NCI-H2029 (cell line): Measurements from ENCODE around the gene ZNF552.
"Not testable (repeated sequence)": the region's sequence is repeated elsewhere in the genome, so short reads cannot be mapped to it uniquely, and the experiment has no call there.

Experiments
- DNase-seq: peaks from one replicate; lab custom pipeline; 2025; lab: John Stamatoyannopoulos, UW

Gene ZNF552

DNA sequence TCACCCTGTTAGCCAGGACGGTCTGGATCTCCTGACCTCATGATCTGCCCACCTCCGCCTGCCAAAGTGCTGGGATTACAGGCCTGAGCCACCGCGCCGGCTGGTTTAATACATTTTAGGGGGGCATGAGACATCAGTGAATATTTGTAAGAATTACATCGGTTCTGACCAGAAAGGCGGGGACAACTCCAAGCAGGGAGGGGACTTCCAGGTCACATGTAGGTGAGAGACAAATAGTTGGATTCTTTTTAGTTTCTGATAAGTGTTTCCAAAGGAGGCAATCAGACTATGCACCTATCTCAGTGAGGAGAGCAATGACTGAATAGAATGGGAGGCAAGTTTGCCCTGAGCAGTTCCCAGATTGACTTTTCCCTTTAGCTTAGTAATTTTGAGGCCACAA, 3.7 kb upstream of the ZNF552 start:
- DNase-seq, result no peak

DNA sequence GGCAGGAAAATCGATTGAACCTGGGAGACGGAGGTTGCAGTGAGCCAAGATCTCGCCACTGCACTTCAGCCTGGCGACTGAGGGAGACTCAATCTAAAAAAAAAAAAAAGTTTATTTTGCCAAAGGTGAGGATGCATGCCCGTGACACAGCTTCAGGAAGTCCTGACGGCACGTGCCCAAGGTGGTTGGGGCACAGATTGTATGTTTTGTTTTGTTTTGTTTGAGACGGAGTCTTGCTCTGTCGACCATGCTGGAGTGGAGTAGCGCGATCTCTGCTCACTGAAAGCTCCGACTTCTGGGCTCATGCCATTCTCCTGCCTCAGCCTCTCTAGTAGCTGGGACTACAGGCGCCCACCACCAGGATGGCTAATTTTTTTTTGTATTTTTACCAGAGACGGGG, 3.3 kb upstream of the ZNF552 start:
- DNase-seq, result no peak

DNA sequence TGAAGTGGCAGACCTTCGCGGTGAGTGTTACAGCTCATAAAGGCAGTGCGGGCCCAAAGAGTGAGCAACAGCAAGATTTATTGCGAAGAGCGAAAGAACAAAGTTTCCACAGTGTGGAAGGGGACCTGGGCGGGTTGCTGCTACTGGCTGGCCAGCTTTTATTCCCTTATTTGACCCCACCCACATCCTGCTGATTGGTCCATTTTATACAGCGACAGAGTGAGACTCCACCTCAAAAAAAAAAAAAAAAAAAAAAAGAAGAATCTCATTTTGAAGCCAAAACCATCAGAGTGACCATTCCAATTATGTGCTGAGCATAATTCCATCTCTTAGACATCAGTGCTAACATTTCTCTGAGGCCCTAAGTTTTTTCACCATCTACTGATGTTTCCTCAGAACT, 1.9 kb upstream of the ZNF552 start:
- DNase-seq, result no peak

DNA sequence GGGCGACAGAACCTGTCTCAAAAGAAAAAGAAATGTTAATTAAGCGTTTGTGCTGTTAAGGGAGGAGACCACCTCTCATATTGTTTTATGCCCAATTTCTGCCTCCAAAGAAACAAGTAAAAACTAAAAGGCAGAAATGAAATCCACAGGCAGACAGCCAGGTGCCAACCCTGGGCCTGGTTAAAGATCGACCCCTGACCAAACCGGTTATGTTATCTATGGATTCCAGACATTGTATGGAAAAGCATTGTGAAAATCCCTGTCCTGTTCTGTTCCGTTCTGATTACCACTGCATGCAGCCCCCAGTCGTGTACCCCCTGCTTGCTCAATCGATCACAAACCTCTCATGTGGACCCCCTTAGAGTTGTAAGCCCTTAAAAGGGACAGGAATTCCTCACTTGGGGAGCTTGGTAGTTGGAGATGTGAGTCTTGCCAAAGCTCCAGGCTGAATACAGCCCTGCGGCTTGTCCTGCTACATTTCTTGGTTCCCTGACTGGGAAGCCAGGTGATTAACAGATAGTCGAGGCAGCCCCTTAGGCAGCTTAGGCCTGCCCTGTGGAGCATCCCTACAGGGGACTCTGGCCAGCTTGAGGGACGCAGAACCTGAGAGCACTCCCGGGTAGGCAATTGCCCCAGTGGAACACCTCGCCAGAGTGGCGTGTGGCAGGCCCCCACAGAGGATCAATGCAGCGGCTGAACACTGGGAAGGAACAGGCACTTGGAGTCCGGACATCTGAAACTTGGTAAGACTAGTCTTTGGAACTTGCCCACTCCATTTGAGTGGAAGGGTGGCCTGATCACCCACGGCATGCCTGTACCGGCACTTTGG, 748 bp upstream of the ZNF552 start:
- no peak for DNase-seq

DNA sequence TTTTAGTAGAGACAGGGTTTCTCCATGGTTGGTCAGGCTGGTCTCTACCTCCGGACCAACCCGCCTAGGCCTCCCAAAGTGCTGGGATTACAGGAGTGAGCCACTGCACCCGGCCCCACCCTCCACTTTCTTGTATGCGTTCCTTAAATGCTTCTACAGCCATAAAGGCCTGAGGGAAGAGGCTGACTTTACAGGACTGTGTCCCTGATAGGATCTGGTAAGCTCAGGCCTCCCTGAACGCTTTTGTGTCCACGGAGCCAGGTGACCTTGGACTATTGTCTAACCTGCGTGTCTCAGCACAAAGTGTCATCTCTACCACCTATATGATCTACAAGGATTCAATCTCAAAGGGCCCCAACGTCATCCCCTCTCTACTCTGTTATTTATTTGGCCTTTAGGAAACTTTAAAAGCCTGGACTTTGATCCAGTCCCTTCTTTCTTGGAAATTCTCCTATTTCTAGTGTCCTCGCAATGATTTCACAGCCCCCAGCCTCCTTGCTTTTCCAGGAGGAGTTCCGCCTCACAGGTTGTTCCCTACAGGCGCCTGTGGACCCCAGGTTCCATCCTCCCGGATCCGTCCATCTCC, 701 bp downstream of the ZNF552 start:
- no peak for DNase-seq

DNA sequence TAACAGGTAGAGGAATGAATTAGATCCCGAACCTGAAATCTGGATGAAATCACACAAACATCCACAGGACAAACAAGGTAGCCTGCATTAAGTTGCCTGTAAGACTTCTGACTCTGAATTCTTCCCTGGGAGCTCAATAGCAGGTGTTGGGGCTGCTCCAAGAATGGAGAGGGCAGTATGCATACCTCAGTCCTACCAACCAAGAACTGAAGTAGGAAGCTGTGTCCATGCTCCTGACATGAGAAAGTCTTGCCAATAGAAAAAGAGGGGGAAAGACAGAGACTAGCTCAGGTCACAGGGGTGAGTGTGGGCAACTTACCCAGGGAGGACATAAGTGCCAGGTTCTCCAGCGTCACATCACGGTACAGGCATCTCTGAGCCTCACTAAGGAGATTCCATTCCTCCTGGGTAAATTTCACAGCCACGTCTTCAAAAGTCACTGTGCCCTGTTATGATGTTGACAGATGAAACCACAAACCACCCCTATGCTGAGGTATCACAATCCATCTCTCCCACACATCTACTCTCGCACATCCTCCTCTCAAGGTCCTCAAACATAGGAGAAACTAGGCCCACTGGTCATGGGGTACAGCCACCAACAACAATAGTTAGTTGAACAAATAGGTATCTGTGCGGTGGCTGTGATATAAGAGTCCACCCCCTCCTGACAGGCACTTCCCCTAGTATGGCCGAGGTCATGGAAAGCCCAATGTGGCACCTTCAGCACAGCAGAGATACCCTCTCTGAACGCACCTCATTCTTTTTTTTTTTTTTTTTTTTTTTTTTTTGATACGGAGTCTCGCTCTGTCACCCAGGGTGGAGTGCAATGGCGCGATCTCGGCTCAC, 1.5 kb downstream of the ZNF552 start:
- not testable (repeated sequence) for DNase-seq

DNA sequence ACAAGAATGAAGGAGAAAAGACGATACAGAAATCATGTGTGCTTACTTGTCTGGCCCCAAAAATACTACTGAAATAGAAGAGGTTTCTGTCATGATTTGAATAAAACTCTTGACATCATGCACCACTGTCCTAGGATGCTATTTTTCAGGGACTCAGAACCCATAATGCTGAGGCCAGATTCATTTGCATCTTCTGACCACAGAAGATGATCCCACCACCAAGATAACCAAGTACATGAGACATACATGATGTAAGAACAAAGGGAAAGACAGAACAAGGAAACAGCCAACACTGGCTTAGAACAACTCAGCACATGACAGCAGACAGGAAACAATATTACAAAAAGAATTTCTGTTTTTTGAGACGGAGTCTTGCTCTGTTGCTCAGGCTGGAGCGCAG, 2.5 kb downstream of the ZNF552 start:
- no peak for DNase-seq

DNA sequence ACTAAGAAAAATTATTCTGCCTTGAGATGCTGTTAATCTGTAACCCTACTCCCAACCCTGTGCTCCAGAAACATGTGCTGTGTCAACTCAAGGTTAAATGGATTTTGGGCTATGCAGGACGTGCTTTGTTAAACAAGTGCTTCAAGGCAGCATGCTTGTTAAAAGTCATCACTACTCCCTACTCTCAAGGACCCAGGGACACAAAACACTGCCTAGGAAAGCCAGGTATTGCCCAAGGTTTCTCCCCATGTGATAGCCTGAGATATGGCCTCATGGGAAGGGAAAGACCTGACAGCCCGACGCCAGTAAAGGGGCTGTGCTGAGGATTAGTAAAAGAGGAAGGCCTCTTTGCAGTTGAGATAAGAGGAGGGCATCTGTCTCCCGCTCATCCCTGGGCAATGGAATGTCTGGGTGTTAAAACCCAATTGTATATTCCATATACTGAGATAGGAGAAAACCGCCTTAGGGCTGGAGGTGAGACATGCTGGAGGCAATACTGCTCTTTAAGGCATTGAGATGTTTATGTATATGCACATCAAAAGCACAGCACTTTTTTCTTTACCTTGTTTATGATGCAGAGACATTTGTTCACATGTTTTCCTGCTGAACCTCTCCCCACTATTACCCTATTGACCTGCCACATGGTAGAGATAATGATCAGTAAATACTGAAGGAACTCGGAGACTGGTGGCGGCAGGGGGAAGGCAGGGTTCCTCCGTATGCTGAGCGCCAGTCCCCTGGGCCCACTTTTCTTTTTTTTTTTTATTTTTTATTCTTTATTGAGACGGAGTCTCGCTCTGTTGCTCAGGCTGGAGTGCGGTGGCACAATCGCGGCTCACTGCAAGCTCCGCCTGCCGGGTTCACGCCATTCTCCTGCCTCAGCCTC, 4.1 kb downstream of the ZNF552 start:
- DNase-seq, result not testable (repeated sequence)

DNA sequence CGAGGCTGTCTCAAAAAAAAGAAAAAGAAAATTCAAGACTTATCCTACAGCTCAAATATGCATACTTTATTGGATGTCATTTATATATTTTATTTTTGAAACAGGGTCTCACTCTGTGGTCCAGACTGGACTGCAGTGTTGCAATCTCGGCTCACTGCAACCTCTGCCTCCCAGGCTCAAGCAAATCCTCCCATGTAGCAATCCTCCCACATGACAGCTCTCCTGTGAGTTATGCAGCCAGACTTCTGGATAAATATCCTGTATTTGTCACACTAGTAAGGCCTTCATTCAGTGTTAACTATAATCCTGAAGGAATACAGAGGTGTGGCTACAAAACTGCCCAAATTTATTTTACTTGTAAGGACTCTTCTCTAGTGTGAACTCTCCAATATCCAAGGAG, 7.2 kb downstream of the ZNF552 start:
- DNase-seq, result no peak

DNA sequence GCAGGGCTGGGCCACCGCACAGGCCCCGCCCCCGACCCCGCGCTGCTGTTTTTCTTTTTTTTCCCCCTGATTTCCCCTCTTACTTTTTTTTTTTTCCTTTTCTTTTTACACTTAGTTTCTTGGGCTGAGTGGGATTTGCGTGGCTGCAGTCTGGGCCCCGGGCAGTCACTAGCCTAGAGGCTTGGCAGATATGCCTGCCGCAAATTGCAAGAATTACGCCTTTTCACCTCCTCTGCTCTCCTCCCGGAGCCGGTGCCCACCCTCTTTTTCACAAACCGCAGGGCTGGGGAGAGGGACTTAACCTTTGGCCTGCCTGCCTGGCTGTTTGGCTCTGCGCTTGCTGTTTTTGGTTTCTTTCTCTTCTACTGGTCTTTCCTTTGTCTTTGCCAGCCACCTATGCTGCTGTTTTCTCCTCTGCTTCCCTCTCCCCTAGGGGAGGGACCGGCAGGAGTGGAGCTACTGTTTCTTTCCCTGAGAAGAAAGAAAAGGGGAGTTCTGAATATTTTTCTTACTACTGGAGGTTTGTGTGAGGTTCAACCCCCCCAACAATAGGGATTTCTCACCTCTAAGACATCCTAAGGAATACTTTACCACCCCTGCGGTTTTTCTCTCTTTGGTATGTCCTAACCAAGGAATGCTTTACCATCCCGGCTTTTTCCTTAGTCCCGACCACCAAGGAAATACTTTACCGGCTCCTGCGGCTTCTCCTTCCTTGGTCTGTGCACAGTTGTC, 11.0 kb downstream of the ZNF552 start:
- DNase-seq, result peak; percentile 50

DNA sequence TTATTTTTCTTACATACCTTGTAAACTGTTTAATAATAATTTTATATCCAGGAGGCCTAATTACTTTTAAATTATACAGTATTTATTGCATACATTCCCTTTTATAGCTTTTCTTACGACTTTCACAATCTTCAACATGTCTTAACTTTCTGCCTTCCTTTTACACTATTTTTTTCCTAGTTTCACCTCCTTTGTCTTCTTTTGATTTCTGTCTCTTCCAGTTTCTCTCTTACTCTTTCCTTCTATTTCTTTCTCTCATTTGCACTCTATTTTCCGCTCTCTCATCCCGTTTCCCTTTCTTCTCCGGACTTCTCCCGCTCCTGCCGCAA, 11.5 kb downstream of the ZNF552 start:
- DNase-seq, result no peak

DNA sequence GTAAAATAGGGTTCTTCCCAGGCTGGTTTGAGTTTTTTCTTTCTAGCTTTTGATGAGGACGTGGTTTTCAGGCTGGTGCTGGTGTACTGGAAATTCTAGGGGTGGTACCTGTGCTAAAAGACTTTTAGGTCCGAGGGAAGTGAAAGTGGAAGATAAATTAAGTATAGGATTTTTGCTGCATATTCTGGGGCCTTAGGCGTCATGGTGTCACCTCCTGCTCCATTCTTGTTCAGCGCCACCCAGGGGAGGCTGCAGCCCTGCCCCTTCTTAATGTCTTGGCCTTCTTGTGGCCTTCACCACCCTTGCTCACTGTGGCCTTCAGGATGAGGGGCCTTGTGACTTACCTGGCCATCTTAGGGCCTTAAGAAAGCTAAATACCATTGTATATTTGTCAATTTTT, 12.4 kb downstream of the ZNF552 start:
- DNase-seq, result no peak

DNA sequence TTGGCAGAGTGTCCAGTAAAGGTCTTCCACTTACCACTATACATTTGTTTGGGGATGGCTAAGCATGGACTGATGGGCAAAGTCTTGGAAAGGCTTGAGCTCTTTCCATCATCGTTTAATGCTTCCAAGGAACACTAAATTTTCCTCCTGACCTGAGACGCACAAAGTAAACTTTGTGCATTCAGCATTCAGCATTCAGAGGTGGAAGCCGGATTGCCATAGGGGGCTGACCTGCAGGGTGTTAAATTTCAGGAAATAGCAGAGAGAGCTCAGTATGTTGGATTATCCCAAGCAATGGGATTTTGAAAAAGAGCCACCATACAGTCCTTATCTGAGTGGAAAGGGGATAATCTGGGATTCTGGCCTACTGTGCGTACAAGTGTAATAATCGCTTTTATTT, 14.0 kb downstream of the ZNF552 start:
- DNase-seq, result no peak

DNA sequence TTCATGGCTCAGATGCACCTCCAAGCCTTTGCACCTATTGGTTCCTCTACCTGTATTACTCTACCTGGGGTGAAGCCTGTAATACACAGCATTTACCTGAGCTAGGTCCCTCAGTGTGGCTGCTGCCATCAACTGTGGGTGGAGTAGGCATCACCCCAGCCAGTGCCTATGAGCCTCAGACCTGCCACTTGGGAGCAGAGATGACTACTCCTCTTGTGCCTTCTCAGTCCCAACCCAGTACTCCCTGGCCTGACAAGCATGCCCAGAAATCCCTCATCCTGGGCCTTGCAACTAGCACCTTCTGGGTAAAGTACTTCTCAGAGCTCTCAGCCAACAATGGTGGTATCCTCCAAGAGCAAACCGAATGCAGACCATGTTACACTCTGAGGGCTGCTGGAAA, 18.1 kb downstream of the ZNF552 start:
- not testable (repeated sequence) for DNase-seq

DNA sequence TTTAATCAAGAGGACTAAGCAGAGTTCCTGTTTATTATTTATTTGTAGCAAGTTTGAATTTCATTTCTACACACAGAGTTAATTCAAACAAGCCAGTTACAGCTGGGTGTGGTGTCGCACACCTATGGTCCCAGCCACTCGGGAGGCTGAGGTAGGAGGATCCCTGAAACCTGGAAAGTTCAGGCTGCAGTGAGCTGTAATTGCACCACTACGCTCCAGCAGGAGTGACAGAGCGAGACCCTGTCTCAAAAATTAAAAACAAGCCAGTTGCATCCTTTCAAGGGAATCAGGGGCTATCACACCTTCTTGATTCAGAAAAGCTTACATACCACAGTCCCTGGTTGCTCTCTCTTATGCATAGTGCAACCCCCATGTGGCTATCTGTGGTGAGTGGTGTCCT, 25.4 kb downstream of the ZNF552 start:
- no peak for DNase-seq

DNA sequence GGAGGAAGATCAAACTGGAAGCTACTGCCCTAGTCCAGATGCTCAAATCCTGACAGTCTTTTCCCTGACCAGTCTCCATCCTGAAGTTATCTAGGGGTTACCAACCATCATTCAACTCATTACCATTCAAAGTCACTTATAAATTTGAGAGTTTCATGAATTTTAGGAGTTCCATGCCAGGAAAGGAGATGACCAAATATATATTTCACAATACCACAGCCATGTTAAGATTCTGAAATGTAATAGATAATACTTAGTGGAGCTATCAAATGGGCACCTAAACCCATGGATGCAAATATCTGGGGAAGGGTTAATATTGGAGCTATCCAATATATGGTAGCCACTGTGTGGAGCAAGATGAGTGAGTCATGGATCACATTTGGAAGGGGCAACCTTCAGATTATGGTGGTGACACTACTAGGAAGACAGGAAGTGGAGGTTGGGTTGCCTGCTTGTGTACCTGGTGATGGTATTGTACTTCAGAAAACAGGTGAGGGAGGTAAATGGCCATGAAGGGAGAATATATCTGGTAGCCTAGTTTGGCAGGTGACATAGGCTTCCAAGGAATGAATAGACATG, 26.5 kb downstream of the ZNF552 start:
- DNase-seq, result no peak

DNA sequence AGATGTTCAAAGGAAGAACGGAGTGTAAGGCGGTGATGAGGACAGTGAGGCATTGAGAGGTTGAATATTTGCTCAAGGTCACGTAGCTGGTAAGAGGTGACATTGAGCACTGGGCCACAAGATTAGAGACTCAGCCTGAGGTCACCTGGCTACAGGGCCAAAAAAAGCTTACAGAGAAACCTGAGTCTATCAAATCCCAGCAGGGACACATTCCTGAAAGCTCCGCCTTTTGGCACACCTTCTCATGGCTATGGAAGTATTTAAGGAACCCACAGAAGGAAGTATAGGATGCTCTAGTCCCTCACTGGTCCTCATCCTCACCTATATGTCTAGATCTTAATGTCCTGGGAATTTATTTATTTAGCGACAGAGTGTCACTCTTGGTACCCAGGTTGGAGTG, 27.8 kb downstream of the ZNF552 start:
- DNase-seq, result no peak

DNA sequence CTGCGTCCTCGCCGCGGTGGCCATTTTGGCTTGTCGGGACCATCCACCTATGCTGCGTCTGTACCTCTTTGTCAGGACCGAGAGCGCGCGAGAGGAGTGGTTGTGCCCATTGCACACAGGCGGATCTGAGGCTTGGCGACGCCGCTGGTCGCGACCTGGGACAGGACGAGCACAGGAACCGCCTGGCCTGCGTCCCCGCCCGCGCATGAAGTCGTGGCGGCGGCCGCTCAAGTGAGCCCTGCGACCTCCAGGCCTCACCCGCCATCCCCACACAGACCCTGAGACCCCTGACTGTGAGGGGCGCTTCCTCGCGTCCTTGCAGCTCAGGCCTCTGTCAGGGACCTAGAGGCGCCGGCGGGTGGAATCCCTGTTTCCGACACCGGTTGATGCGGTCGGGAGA, 28.4 kb downstream of the ZNF552 start:
- DNase-seq, result no peak

DNA sequence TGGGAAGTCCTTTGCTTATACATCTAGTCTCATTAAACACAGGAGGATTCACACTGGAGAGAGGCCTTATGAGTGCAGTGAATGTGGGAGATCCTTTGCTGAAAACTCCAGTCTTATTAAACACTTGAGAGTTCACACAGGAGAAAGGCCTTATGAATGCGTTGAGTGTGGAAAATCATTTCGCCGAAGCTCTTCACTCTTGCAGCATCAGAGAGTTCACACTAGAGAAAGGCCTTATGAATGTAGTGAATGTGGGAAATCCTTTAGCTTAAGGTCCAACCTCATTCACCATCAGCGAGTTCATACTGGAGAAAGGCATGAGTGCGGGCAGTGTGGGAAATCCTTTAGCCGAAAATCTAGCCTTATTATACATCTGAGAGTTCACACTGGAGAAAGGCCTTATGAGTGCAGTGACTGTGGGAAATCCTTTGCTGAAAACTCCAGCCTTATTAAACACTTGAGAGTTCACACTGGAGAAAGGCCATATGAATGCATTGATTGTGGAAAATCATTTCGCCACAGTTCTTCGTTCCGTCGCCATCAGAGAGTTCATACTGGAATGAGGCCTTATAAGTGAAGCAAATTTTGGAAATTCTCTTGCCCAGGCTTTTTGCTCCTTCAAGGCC, 35.4 kb downstream of the ZNF552 start:
- no peak for DNase-seq

DNA sequence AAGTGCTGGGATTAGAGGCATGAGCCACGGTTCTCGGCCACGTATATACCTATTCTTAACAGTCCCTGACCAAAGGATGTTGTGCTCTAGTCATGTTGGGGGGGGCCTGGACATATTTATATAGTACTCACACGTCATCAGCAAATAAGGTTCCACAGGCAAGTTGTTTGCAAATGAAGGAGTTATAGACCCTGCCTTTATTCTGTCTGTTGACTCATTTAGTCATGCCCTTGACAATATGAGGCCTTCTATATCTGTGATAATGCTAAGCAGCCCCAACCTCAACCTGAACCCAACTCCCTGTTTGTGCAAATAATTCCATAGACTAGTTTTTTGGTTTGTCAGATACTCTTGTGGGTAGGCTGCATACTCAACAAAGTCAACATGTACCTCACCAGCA, 36.4 kb downstream of the ZNF552 start:
- DNase-seq, result no peak
